NT2/D1 (cell line): Measurements from ENCODE around the gene IGFBP5.

Source experiments
- SUZ12 ChIP-seq: IDR thresholded peaks from 2 replicates; pipeline ENCODE4 v1.6.1; 2011; ENCODE audit not compliant: insufficient read length, insufficient read depth; ENCODE audit errors: extremely low read depth
- YY1 ChIP-seq: IDR thresholded peaks from 2 replicates; pipeline ENCODE4 v1.6.1; 2011; ENCODE audit not compliant: insufficient read length, insufficient read depth
- ZNF274 ChIP-seq: IDR thresholded peaks from 2 replicates; pipeline ENCODE4 v1.6.1; 2011; ENCODE audit warnings: mild to moderate bottlenecking, low read depth, low read length

DNA sequence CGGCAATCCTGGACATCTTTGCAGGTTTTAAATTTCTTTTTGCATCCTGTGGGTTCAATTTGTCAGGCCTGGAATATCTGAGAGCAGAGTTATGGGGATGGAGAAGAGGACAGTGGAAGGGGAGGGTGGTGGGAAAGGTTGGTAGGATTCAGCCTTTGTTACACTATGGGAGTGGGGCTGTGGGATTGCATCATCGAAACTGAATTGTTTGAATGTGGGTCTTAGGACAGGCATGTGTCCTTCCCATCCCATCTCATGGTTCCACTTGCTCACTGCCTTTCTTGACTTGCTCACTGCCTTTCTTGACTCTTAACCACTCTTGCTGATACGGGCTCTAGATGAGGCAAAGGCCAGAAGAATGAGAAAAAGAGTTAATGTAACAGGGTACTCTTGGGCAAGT lies 49.2 kb downstream of the IGFBP5 start:
- no peak for TF ChIP-seq ZNF274
- no peak for TF ChIP-seq YY1
- no peak for TF ChIP-seq SUZ12
